NT2/D1 (cell line): ENCODE results near the gene TMEM178A.

Experiments
- DNase-seq: peaks from one replicate; pipeline ENCODE4 v3.0.0-alpha.2; 2011; ENCODE audit warnings: low read depth, low spot score
- H3K27me3 ChIP-seq: 2 replicates; pipeline ENCODE4 v1.6.0; 2011; ENCODE audit warnings: mild to moderate bottlenecking; ENCODE audit not compliant: insufficient read length, insufficient read depth
- H3K36me3 ChIP-seq: 2 replicates; pipeline ENCODE4 v1.6.1; 2011; ENCODE audit warnings: mild to moderate bottlenecking, low read length, mixed read lengths; ENCODE audit not compliant: insufficient read depth, insufficient read length
- H3K4me1 ChIP-seq: 2 replicates; pipeline ENCODE4 v1.5.1; 2011; ENCODE audit not compliant: insufficient read depth, insufficient read length
- H3K4me3 ChIP-seq: 2 replicates; pipeline ENCODE4 v1.5.1; 2011; ENCODE audit warnings: low read depth; ENCODE audit not compliant: insufficient read length
- H3K9ac ChIP-seq: 2 replicates; pipeline ENCODE4 v1.6.0; 2011; ENCODE audit warnings: low read depth; ENCODE audit not compliant: insufficient read length
- H3K9me3 ChIP-seq: 2 replicates; pipeline ENCODE4 v1.5.1; 2011; ENCODE audit warnings: mild to moderate bottlenecking, low read length; ENCODE audit not compliant: insufficient read depth
- SUZ12 ChIP-seq: IDR thresholded peaks from 2 replicates; pipeline ENCODE4 v1.6.1; 2011; ENCODE audit not compliant: insufficient read length, insufficient read depth; ENCODE audit errors: extremely low read depth
- YY1 ChIP-seq: IDR thresholded peaks from 2 replicates; pipeline ENCODE4 v1.6.1; 2011; ENCODE audit not compliant: insufficient read length, insufficient read depth
- ZNF274 ChIP-seq: IDR thresholded peaks from 2 replicates; pipeline ENCODE4 v1.6.1; 2011; ENCODE audit warnings: mild to moderate bottlenecking, low read depth, low read length

TMEM178A gene

DNA sequence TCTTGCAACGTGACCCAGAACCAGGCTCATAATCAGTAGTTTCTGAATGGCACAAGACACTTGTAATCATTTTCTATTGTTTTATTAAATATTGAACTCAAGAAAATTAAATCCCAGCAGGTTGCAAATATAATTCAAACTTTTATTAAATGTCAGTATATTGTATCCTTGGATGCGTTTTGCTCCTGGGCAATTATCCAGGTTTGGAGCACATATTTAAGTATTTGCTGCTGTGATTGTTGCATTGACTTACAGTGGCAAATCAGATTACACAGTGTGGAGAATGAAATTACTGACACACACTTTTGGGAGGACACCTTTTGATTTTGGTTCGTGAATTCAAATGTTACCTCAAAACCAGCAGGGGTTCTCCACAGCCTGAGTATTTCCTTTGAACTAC, 27.1 kb upstream of the TMEM178A start:
- H3K27me3 ChIP-seq, result no peaks in the 10 kb centered on the region

DNA sequence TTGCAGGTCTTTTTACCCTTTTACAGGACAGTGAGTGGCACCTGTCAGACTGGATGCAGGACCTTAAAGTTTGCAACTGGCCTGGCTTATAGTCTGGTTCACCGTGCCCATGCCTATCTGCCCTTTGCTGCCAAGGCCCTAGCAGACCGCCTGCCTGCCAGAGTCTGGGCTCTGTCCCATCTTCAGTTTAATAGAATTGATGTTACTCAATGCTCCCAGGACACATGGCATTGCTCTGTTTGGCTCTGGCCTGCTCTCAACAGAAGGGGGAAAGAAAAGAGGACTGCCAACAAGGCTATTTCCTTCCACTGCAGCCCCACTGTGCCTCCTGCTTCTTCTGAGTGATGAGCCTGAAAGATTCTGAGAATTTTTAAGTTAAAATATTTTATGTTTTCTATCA, 25.6 kb upstream of the TMEM178A start:
- no peak for TF ChIP-seq ZNF274
- TF ChIP-seq YY1, result no peak
- DNase-seq, result no peak
- H3K9ac ChIP-seq, result no peak overlapping the region
- no peaks in the 10 kb centered on the region for H3K9me3 ChIP-seq
- H3K4me1 ChIP-seq, result no peaks in the 10 kb centered on the region
- no peaks in the 10 kb centered on the region for H3K27me3 ChIP-seq
- H3K36me3 ChIP-seq, result no peaks in the 10 kb centered on the region
- no peak overlapping the region for H3K4me3 ChIP-seq

More for the DNA sequence above, 27.1 kb upstream of the TMEM178A start:
- TF ChIP-seq ZNF274 (no peak), YY1 (no peak), SUZ12 (no peak)
- no peaks in the 10 kb centered on the region for H3K36me3 ChIP-seq
- no peak for DNase-seq
- no peak overlapping the region for H3K9ac ChIP-seq
- no peaks in the 10 kb centered on the region for H3K4me1 ChIP-seq
- H3K9me3 ChIP-seq, result no peaks in the 10 kb centered on the region
- H3K4me3 ChIP-seq, result no peak overlapping the region

DNA sequence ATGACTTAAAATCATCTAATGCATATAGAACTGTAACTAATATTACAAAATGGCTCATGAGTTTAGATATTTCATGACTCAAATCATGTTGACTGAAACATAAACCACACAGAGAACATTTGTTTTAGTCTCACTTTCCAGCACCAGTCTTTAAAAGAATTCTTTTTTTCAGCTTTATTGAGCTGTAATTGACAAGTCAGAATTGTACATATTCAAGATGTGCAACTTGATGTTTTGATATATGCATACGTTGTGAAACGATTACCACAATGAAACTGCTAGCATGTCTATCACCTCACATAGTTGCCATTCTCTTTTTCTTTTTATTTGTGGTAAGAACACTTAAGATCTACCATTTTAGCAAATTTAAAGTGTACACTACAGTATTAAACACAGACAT, 25.0 kb upstream of the TMEM178A start:
- no peaks in the 10 kb centered on the region for H3K36me3 ChIP-seq
- no peak overlapping the region for H3K4me3 ChIP-seq
- no peaks in the 10 kb centered on the region for H3K4me1 ChIP-seq
- no peak overlapping the region for H3K9ac ChIP-seq
- H3K27me3 ChIP-seq, result no peaks in the 10 kb centered on the region
- TF ChIP-seq YY1 (no peak), ZNF274 (no peak), SUZ12 (no peak)
- no peak for DNase-seq
- H3K9me3 ChIP-seq, result no peaks in the 10 kb centered on the region

DNA sequence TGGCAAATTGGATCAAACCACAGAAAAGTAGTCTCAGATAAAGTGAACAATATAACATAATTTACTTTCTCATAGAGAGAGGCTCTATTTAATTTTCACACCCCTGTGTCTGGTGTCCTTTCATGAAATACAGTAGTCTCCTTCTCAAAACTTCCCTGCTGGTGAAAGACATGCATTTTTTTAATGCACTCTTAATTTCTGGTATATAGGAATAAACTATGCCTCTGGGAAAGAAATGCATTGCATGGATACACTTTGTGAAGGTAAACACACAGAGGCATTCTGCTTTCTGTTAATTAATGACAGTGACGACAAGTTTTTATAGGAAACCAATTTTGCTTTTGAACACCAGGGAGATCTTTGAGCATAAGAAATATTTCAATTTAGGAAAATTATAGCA, 24.1 kb upstream of the TMEM178A start:
- H3K27me3 ChIP-seq, result no peaks in the 10 kb centered on the region
- TF ChIP-seq YY1 (no peak), SUZ12 (no peak), ZNF274 (no peak)
- H3K4me1 ChIP-seq, result no peaks in the 10 kb centered on the region
- no peak overlapping the region for H3K9ac ChIP-seq
- no peak for DNase-seq
- no peaks in the 10 kb centered on the region for H3K9me3 ChIP-seq
- H3K36me3 ChIP-seq, result no peaks in the 10 kb centered on the region
- no peak overlapping the region for H3K4me3 ChIP-seq

DNA sequence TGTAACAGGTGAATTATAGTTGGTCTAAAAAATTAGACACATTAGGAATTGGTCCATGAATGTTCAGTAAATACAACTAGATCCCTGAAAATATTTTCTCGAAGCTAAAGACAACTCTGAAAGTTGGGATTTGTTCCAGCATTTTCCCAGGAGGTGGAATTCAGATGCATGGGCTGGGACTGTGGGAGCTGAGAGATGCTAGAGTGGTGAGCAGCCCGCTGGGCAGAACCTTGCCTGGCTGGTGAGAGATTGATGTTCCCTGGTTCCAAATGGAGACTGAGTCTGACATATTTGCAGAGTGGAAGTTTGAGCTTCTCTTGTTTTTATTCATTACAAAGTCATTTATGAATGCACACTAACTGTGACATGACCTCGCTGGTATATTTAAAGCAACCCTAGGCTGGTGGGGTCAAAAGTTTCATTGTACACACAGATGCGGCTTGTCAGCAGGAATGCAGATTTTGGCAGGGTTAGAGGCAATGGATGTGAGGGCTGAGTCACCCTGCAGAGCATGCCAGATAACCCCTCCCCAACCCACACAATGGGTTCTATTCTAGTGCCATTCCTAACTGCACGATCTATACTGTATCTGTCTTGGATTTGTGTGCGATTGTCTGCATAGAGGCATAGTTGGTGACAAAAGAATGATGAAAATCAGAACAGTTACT, 23.5 kb upstream of the TMEM178A start:
- TF ChIP-seq ZNF274, result no peak
- no peak for TF ChIP-seq YY1
- no peak for TF ChIP-seq SUZ12

DNA sequence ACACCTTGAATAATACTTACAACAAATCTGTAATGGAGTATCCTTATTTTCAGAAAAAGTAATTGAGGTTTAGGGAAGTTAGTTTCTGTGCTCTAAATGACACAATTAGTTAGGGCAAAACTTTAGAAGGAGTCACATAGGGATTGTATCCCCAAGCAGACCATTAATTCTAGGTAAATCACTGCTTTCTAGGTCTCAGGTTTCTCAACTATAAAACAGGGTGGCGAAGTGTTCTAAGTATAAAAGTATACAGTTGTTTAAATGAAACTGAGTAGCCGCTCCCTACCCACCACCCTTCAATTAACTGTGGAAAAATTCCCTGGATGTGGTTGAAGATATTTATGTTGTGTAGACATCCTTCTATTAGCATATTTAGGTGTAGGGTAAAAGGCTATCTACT, 19.9 kb upstream of the TMEM178A start:
- H3K9me3 ChIP-seq, result no peaks in the 10 kb centered on the region
- H3K27me3 ChIP-seq, result no peaks in the 10 kb centered on the region
- peaks cover 2% of the 10 kb centered on the region for H3K4me1 ChIP-seq
- H3K36me3 ChIP-seq, result no peaks in the 10 kb centered on the region
- TF ChIP-seq ZNF274 (no peak), SUZ12 (no peak), YY1 (no peak)
- DNase-seq, result no peak
- H3K9ac ChIP-seq, result no peak overlapping the region
- no peak overlapping the region for H3K4me3 ChIP-seq

More for the DNA sequence above, 23.5 kb upstream of the TMEM178A start:
- Histone ChIP-seq H3K4me3 (no peak overlapping the region), H3K36me3 (no peaks in the 10 kb centered on the region), H3K9me3 (no peaks in the 10 kb centered on the region), H3K9ac (no peak overlapping the region), H3K4me1 (peaks cover 2% of the 10 kb centered on the region), H3K27me3 (no peaks in the 10 kb centered on the region)
- DNase-seq, result no peak

DNA sequence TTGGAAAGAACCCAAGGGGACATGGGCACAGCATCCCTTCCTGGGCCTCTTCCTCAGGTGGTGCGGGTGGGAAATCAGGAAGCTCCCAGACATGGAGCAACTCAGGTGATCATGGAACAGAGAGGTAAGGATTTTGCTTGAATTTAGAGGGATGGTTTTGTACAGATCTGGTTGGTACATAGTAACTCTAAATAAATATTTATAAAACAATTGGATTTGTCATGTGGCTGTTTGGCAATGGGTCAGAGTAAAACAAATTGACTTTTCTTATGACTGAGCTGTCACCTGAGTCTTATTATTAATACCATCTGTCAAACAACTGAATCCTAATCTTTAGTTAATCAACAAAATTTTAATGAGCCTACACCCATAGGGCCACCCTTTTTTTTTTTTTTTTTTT, 19.4 kb upstream of the TMEM178A start:
- DNase-seq, result no peak
- no peaks in the 10 kb centered on the region for H3K36me3 ChIP-seq
- no peak overlapping the region for H3K4me3 ChIP-seq
- no peaks in the 10 kb centered on the region for H3K27me3 ChIP-seq
- no peaks in the 10 kb centered on the region for H3K9me3 ChIP-seq
- no peak overlapping the region for H3K9ac ChIP-seq
- peaks cover 2% of the 10 kb centered on the region for H3K4me1 ChIP-seq
- TF ChIP-seq YY1, result no peak
- TF ChIP-seq SUZ12, result no peak
- no peak for TF ChIP-seq ZNF274
